ENCODE results near the gene GHR.

DNA sequence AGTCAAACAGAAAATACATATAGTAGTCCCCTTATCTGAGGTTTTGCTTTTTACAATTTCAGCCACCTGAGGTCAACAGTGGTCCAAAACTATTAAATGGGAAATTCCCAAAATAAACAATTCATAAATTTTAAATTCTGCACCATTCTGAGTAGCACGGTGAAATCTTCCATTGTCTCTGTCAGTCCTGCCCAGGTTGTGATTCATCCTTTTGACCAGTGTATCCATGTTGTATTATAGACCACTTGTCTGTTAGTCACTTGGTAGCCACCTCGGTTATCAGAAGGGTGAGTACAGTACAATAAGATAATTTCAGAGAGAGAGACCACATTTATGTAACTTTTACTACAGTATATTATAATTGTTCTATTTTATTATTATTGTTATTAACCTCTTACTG, 336.2 kb downstream of the GHR start:
- TF ChIP-seq, protein P1, sequence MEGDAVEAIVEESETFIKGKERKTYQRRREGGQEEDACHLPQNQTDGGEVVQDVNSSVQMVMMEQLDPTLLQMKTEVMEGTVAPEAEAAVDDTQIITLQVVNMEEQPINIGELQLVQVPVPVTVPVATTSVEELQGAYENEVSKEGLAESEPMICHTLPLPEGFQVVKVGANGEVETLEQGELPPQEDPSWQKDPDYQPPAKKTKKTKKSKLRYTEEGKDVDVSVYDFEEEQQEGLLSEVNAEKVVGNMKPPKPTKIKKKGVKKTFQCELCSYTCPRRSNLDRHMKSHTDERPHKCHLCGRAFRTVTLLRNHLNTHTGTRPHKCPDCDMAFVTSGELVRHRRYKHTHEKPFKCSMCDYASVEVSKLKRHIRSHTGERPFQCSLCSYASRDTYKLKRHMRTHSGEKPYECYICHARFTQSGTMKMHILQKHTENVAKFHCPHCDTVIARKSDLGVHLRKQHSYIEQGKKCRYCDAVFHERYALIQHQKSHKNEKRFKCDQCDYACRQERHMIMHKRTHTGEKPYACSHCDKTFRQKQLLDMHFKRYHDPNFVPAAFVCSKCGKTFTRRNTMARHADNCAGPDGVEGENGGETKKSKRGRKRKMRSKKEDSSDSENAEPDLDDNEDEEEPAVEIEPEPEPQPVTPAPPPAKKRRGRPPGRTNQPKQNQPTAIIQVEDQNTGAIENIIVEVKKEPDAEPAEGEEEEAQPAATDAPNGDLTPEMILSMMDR (IDR thresholded peaks at IDR 0.05) = no peak
- TF ChIP-seq TCF7L2 (IDR thresholded peaks at IDR 0.05; ENCODE audit: low read depth, low read length) (no peak), REST (IDR thresholded peaks at IDR 0.05; ENCODE audit: insufficient read depth in 1 of 2, low read depth in 2 of 2, low read length in 1 of 2) (no peak), POLR2AphosphoS5 (IDR thresholded peaks at IDR 0.05; ENCODE audit: low read depth, low read length) (no peak), SIN3A (IDR thresholded peaks at IDR 0.05; ENCODE audit: borderline replicate concordance, insufficient read depth, low read depth, low read length) (no peak)

Measured in Panc1 (cell line).